ENCODE data around the gene LRRC74B.

DNA sequence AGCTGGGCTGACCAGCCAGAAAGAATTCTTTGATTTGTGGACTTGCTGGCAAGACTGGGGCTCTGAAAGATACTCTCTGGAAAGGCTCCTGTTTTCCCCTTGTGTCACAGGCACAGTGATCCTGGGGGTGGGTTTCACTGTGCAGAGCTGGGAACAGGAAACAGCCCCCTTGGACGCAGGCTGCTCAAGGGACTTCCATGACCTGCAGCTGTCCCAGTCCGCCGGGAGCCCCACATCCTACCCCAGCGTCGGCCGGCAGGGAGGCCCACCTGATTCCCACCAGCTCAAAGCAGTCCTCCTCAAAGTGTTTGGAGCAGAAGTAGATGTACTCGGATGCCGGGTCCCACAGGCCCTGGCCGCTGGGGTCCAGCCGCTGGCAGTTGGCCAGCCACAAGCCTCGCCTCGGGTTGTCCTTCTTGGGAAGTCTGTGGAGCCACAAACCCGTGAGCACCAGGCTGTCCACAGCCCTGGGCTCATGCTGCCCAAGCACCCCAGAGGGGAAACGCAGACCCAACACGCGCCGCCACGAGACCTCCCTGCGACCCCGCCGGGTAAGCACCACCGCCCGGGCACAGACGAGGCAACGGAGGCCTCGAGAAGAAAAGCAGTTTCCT, 44.7 kb upstream of the LRRC74B start:
- TF ChIP-seq CTCF (conservative IDR thresholded peaks at IDR 0.05) (no peak), EZH2 (IDR thresholded peaks at IDR 0.05; ENCODE audit: low read depth) (no peak)

Data from PC-9 (cell line).